ENCODE data around the gene FNDC5. TPM values are rescaled to one million over a fixed set of nuclear protein-coding genes. Genes with fewer than 3 reads are reported as not detected.

The FNDC5 gene
- total RNA-seq, 1 experiment from 2014 or later: 2.6 TPM

DNA sequence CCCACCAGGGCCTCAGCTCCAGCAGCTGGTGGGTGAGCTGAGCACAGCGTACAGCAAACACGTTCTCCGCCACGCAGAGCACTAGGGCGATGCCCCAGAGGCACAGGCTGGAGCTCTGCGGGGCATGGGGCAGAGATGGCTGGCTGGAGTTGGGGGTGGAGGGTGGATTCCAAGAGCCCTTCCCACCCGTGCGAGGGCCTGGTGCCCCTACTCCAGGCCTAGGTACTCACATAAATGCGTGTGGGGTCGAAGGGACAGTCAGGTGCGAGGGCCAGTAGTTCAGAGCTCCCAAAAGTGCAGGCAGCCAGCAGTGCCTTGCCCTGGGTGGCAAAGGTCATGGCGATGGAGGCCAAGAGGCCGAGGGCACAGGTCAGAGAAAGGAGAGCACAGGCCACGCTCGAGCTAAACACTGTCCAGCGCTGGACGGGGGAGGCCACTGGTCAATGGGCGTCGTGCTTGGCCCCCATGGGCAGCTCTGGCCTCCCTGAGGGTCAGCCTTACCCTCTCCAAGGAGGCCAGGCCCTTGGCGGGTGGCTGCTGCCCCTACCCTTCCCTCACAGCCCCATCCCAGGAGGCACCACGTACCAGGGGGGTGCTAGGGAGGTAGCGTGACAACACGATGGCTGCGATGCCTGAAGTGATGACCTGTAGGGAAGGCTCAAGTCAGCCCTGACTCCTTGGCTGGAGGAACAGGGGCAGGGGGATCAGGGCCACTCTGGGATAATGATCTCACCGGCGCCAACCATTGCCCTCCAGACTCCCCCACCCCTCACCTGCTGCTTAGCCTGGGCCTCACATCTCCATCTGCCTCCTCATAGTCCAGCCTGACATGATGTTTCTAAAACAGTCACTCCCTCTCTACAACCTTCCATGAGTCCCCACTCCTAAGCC is 24.9 kb upstream of the FNDC5 start:
- ATAC-seq: no peak
- Histone ChIP-seq H3K4me3 (ENCODE audit: low read depth in 2 of 2, low read length in 2 of 2) (no peak overlapping the region), H3K27me3 (ENCODE audit: control insufficient read depth, insufficient read depth, low read length) (no peaks in the 10 kb centered on the region), H3K27ac (ENCODE audit: low read length) (no peak overlapping the region), H3K36me3 (ENCODE audit: control insufficient read depth, insufficient read depth, low read length) (no peaks in the 10 kb centered on the region; the same call in 1 of the 2 replicates), H3K9me3 (ENCODE audit: control insufficient read depth, insufficient read depth, low read depth, low read length) (no peaks in the 10 kb centered on the region), H3K4me1 (ENCODE audit: control insufficient read depth, insufficient read depth, low read length) (peaks cover 8% of the 10 kb centered on the region; the same call in 1 of the 2 replicates)
- ChIA-PET POLR2A (interaction anchor here (1.1 kb wide), 1 partner anchor 39 kb away, joined by 3 read pairs; no protein-coding TSS in a partner anchor), CTCF (interaction anchor here (0.5 kb wide), 1 partner anchor 489 kb away, joined by 6 read pairs; no protein-coding TSS in a partner anchor)
- no peak for DNase-seq (ENCODE audit: low read depth, low spot score)
- intact Hi-C loops (cut with micrococcal nuclease; ENCODE audit: unreplicated experiment) (no loop called here), in situ Hi-C loops (cut with HindIII; ENCODE audit: low pct_unique_long_range_greater_than_20kb, low sequenced_read_pairs) (no loop called here)
- TF ChIP-seq SIN3A (IDR thresholded peaks at IDR 0.05; ENCODE audit: borderline replicate concordance, insufficient read depth, low read depth, low read length): no peak
- TF ChIP-seq, protein P1, sequence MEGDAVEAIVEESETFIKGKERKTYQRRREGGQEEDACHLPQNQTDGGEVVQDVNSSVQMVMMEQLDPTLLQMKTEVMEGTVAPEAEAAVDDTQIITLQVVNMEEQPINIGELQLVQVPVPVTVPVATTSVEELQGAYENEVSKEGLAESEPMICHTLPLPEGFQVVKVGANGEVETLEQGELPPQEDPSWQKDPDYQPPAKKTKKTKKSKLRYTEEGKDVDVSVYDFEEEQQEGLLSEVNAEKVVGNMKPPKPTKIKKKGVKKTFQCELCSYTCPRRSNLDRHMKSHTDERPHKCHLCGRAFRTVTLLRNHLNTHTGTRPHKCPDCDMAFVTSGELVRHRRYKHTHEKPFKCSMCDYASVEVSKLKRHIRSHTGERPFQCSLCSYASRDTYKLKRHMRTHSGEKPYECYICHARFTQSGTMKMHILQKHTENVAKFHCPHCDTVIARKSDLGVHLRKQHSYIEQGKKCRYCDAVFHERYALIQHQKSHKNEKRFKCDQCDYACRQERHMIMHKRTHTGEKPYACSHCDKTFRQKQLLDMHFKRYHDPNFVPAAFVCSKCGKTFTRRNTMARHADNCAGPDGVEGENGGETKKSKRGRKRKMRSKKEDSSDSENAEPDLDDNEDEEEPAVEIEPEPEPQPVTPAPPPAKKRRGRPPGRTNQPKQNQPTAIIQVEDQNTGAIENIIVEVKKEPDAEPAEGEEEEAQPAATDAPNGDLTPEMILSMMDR (IDR thresholded peaks at IDR 0.05): no peak
- TF ChIP-seq TCF7L2 (IDR thresholded peaks at IDR 0.05; ENCODE audit: low read depth, low read length): no peak
- TF ChIP-seq, protein P2, sequence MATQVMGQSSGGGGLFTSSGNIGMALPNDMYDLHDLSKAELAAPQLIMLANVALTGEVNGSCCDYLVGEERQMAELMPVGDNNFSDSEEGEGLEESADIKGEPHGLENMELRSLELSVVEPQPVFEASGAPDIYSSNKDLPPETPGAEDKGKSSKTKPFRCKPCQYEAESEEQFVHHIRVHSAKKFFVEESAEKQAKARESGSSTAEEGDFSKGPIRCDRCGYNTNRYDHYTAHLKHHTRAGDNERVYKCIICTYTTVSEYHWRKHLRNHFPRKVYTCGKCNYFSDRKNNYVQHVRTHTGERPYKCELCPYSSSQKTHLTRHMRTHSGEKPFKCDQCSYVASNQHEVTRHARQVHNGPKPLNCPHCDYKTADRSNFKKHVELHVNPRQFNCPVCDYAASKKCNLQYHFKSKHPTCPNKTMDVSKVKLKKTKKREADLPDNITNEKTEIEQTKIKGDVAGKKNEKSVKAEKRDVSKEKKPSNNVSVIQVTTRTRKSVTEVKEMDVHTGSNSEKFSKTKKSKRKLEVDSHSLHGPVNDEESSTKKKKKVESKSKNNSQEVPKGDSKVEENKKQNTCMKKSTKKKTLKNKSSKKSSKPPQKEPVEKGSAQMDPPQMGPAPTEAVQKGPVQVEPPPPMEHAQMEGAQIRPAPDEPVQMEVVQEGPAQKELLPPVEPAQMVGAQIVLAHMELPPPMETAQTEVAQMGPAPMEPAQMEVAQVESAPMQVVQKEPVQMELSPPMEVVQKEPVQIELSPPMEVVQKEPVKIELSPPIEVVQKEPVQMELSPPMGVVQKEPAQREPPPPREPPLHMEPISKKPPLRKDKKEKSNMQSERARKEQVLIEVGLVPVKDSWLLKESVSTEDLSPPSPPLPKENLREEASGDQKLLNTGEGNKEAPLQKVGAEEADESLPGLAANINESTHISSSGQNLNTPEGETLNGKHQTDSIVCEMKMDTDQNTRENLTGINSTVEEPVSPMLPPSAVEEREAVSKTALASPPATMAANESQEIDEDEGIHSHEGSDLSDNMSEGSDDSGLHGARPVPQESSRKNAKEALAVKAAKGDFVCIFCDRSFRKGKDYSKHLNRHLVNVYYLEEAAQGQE (IDR thresholded peaks at IDR 0.05; ENCODE audit: insufficient read depth in 1 of 2, low read depth in 2 of 2, low read length in 1 of 2): no peak
- TF ChIP-seq POLR2AphosphoS5 (IDR thresholded peaks at IDR 0.05; ENCODE audit: low read depth, low read length): no peak
- no TSS peak for BruUV-seq (replicated peaks)

DNA sequence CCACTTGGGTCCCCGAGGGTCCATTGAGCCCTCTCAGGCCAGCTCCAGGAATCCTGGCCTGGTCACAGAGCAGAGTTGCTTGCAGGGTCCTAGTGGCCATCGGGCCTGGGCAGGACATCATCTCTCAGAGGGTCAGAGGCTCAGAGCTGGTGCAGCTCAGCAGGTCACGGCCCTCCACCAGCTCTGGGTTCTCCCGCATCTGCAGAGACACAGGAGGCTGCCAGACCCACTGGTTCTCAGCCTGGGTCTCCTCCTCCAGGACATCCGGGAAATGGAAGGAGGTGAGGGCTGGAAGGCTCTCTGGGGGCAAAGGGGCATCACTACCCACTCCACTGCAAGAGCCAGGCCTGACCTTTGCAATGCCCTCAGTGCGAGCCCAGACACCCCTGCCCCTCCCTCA is 24.0 kb upstream of the FNDC5 start:
- ChIA-PET POLR2A (interaction anchor here (0.9 to 1.1 kb wide), 2 partner anchors 40 to 189 kb away, joined by 3 to 6 read pairs; no protein-coding TSS in a partner anchor), CTCF (interaction anchor here (0.5 kb wide), 1 partner anchor 488 kb away, joined by 6 read pairs; no protein-coding TSS in a partner anchor)
- ATAC-seq: no peak; the same call in 1 of the 2 replicates
- TF ChIP-seq, protein P2 (IDR thresholded peaks at IDR 0.05; ENCODE audit: insufficient read depth in 1 of 2, low read depth in 2 of 2, low read length in 1 of 2): no peak
- TF ChIP-seq POLR2AphosphoS5 (IDR thresholded peaks at IDR 0.05; ENCODE audit: low read depth, low read length): no peak
- TF ChIP-seq TCF7L2 (IDR thresholded peaks at IDR 0.05; ENCODE audit: low read depth, low read length): no peak
- TF ChIP-seq, protein P1 (IDR thresholded peaks at IDR 0.05): no peak
- no peak for TF ChIP-seq SIN3A (IDR thresholded peaks at IDR 0.05; ENCODE audit: borderline replicate concordance, insufficient read depth, low read depth, low read length)
- Histone ChIP-seq H3K9me3 (ENCODE audit: control insufficient read depth, insufficient read depth, low read depth, low read length) (no peaks in the 10 kb centered on the region), H3K27ac (ENCODE audit: low read length) (no peak overlapping the region), H3K27me3 (ENCODE audit: control insufficient read depth, insufficient read depth, low read length) (no peaks in the 10 kb centered on the region), H3K4me1 (ENCODE audit: control insufficient read depth, insufficient read depth, low read length) (peaks cover 4% of the 10 kb centered on the region; the same call in 1 of the 2 replicates), H3K4me3 (ENCODE audit: low read depth in 2 of 2, low read length in 2 of 2) (no peak overlapping the region), H3K36me3 (ENCODE audit: control insufficient read depth, insufficient read depth, low read length) (no peaks in the 10 kb centered on the region)
- BruUV-seq (replicated peaks): no TSS peak
- intact Hi-C loops (cut with micrococcal nuclease; ENCODE audit: unreplicated experiment) (no loop called here), in situ Hi-C loops (cut with HindIII; ENCODE audit: low pct_unique_long_range_greater_than_20kb, low sequenced_read_pairs) (no loop called here)
- no peak for DNase-seq (ENCODE audit: low read depth, low spot score)

Data from Panc1 (cell line).